ENCODE measurements around the gene ITGA4.
A peak's percentile ranks its signal among the peaks of the same experiment; 100 is the strongest.

ITGA4 gene

GRCh38 chr2:181457121-181457740 is at the start of gene ITGA4:
Gene ITGA4 (plus strand): TSS chr2:181457386. CDS start chr2:181457655, 269 bp downstream.
- H3K4me3 Mint-ChIP-seq = peak within 1 kb of the TSS; percentile 97
- H3K4me1 Mint-ChIP-seq (ENCODE audit: low read depth) = peaks cover 56% of the 10 kb centered on the region
- DNase-seq = peak; percentile 92
- H3K36me3 Mint-ChIP-seq (ENCODE audit: low read depth) = peaks cover 40% of the 10 kb centered on the region
- no peaks in the 10 kb centered on the region for H3K9me3 Mint-ChIP-seq
- H3K27ac Mint-ChIP-seq = peak within 1 kb of the TSS; percentile 98
- H3K27me3 Mint-ChIP-seq = no peaks in the 10 kb centered on the region

DNA sequence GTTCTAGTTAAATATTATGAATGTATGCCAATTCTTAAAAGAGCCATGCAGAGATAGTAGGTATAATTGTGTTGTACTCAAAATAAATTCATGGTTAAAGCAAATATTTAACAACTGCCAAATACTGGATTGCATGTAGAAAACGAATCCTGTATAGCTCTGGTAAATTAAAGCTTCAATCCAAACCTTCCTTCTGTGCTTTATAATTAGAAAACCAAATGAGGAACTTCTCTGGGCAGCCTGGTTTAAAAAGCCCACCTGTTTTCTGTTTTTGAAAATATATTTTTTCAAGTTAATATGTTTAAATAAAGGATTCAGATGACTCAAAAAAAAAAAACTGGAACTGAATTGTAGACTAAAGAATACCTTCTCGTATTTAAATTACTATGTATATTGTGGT is 48.3 kb upstream of the ITGA4 start:
- Mint-ChIP-seq H3K27ac (no peak overlapping the region), H3K36me3 (ENCODE audit: low read depth) (peaks cover 4% of the 10 kb centered on the region), H3K27me3 (no peaks in the 10 kb centered on the region), H3K9me3 (peaks cover 12% of the 10 kb centered on the region), H3K4me3 (no peak overlapping the region), H3K4me1 (ENCODE audit: low read depth) (peaks cover 15% of the 10 kb centered on the region)
- no peak for DNase-seq

DNA sequence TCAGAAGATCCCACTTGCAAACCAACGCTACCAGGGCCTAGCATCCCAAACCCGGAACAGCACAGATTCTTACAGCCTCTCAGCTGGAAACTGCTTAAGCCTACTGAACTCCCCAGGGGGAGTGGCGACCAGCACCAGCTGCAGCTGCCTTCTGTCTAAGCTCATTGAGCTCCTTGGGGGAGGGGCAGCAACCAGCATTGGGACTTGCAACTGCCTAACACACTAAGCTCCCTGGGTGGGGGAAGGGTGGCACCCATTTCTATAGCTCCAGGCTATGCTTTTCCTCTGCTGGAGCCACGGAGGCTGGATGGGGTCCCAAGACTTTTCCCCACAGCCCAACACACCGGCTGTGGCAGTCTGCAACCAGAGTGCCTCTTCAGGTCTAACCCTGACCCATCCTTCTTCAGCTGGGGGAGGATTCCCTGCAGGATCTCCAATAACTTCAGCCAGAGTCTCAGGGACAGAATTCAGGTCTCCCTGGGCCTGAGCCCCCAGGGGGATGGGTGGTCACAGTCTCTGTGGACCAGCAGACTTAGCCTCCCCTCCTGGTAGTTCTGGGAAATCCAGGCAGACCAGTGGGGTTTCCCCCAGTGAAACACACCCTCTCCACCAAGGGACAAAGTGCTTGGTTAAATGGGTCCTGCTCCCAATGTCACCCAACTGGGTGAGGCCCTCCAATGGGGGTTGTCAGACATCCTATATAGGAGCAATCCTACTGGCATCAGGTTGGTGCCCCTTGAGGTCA is 45.9 kb upstream of the ITGA4 start:
- DNase-seq = no peak
- H3K9me3 Mint-ChIP-seq = peaks cover 30% of the 10 kb centered on the region
- no peak overlapping the region for H3K4me3 Mint-ChIP-seq
- peaks cover 5% of the 10 kb centered on the region for H3K36me3 Mint-ChIP-seq (ENCODE audit: low read depth)
- H3K27ac Mint-ChIP-seq = no peak overlapping the region
- H3K27me3 Mint-ChIP-seq = no peaks in the 10 kb centered on the region
- peaks cover 7% of the 10 kb centered on the region for H3K4me1 Mint-ChIP-seq (ENCODE audit: low read depth)

DNA sequence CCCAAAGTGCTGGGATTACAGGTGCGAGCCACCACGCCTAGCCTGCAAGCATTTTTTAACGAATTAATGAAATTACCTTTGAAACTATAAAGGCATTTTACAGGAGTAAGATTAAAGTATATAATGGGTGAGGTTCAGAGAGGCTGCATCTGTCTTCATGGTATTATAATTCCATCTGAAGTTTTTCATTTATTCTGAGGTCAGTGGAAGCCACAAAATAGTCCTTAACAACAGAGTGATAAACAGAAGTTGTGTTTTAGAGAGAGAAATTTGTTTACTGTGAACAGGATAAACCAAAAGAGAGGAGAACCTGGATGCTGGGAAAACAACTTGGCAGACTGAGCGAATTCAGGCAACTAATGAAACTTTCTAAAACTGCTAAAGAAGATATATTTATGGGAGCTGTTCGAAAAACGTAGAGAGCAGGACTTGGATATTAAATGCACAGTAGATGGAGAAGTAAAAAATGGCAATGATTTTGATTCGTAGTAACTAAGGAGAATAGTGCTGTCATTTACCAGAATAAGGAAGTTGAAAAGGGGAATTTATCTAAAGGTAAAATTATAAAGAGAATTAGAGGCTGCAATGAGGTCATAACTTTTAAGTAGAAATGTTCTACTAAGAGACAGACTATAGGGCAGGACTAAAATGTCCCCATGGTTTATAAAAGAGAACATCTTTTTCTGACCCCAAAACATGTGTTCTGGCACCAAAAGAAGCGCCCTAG is 37.9 kb upstream of the ITGA4 start:
- Mint-ChIP-seq H3K9me3 (peaks cover 14% of the 10 kb centered on the region), H3K27me3 (no peaks in the 10 kb centered on the region), H3K4me1 (ENCODE audit: low read depth) (peaks cover 24% of the 10 kb centered on the region), H3K36me3 (ENCODE audit: low read depth) (no peaks in the 10 kb centered on the region), H3K27ac (no peak overlapping the region), H3K4me3 (no peak overlapping the region)
- no peak for DNase-seq

GRCh38 chr2:181420259-181421130 is 36.7 kb upstream of the ITGA4 start:
- H3K9me3 Mint-ChIP-seq = peaks cover 6% of the 10 kb centered on the region
- no peak overlapping the region for H3K4me3 Mint-ChIP-seq
- H3K4me1 Mint-ChIP-seq (ENCODE audit: low read depth) = peaks cover 24% of the 10 kb centered on the region
- H3K36me3 Mint-ChIP-seq (ENCODE audit: low read depth) = no peaks in the 10 kb centered on the region
- H3K27ac Mint-ChIP-seq = peak overlapping the region; percentile 38
- H3K27me3 Mint-ChIP-seq = no peaks in the 10 kb centered on the region
- DNase-seq = no peak

GRCh38 chr2:181421131-181421458 is 36.1 kb upstream of the ITGA4 start:
- H3K27ac Mint-ChIP-seq = peak overlapping the region; percentile 38
- H3K27me3 Mint-ChIP-seq = no peaks in the 10 kb centered on the region
- no peak overlapping the region for H3K4me3 Mint-ChIP-seq
- no peaks in the 10 kb centered on the region for H3K36me3 Mint-ChIP-seq (ENCODE audit: low read depth)
- H3K4me1 Mint-ChIP-seq (ENCODE audit: low read depth) = peaks cover 23% of the 10 kb centered on the region
- H3K9me3 Mint-ChIP-seq = no peaks in the 10 kb centered on the region
- DNase-seq = no peak

GRCh38 chr2:181421464-181421863 is 35.7 kb upstream of the ITGA4 start:
- no peaks in the 10 kb centered on the region for H3K27me3 Mint-ChIP-seq
- peaks cover 20% of the 10 kb centered on the region for H3K4me1 Mint-ChIP-seq (ENCODE audit: low read depth)
- H3K4me3 Mint-ChIP-seq = no peak overlapping the region
- no peaks in the 10 kb centered on the region for H3K9me3 Mint-ChIP-seq
- peak overlapping the region; percentile 38 for H3K27ac Mint-ChIP-seq
- DNase-seq = no peak
- no peaks in the 10 kb centered on the region for H3K36me3 Mint-ChIP-seq (ENCODE audit: low read depth)

DNA sequence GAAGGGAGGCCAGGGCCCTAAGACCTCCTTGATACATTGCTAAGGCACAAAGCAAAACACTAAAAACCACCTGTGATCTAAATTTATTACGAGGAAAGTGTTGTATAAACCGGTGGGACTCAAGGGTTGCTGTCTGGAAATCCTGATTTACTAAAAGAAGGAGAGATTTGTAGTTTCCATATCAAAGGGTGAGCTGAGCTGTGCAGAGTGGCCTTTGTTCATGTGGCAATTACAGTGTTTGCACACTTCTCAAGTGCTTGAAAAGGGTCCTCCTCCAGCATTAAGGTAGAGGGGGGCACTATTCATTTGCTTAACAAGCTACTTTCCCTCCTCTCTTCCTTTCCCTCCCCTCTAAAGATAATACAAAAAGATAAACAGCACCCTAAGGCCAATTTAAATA is 30.5 kb upstream of the ITGA4 start:
- no peaks in the 10 kb centered on the region for H3K9me3 Mint-ChIP-seq
- no peaks in the 10 kb centered on the region for H3K27me3 Mint-ChIP-seq
- no peak for DNase-seq
- no peaks in the 10 kb centered on the region for H3K36me3 Mint-ChIP-seq (ENCODE audit: low read depth)
- peaks cover 35% of the 10 kb centered on the region for H3K4me1 Mint-ChIP-seq (ENCODE audit: low read depth)
- H3K4me3 Mint-ChIP-seq = no peak overlapping the region
- no peak overlapping the region for H3K27ac Mint-ChIP-seq

GRCh38 chr2:181430406-181431118 is 26.6 kb upstream of the ITGA4 start:
- no peak overlapping the region for H3K4me3 Mint-ChIP-seq

GRCh38 chr2:181431674-181432073 is 25.5 kb upstream of the ITGA4 start:
- Mint-ChIP-seq H3K27me3 (no peaks in the 10 kb centered on the region), H3K4me3 (no peak overlapping the region), H3K36me3 (ENCODE audit: low read depth) (no peaks in the 10 kb centered on the region), H3K27ac (no peak overlapping the region), H3K9me3 (no peaks in the 10 kb centered on the region), H3K4me1 (ENCODE audit: low read depth) (peaks cover 29% of the 10 kb centered on the region)
- DNase-seq = no peak

More at GRCh38 chr2:181430406-181431118, 26.6 kb upstream of the ITGA4 start:
- Mint-ChIP-seq H3K4me1 (ENCODE audit: low read depth) (peaks cover 29% of the 10 kb centered on the region), H3K9me3 (no peaks in the 10 kb centered on the region), H3K27me3 (no peaks in the 10 kb centered on the region), H3K27ac (peak overlapping the region; percentile 78), H3K36me3 (ENCODE audit: low read depth) (no peaks in the 10 kb centered on the region)
- DNase-seq = no peak

- no peaks in the 10 kb centered on the region for H3K36me3 Mint-ChIP-seq (ENCODE audit: low read depth)
- no peak for DNase-seq
- no peaks in the 10 kb centered on the region for H3K9me3 Mint-ChIP-seq
- H3K27ac Mint-ChIP-seq = no peak overlapping the region
- no peak overlapping the region for H3K4me3 Mint-ChIP-seq
- no peaks in the 10 kb centered on the region for H3K27me3 Mint-ChIP-seq
- H3K4me1 Mint-ChIP-seq (ENCODE audit: low read depth) = peaks cover 28% of the 10 kb centered on the region
Measured at GRCh38 chr2:181438261-181438660, 18.9 kb upstream of the ITGA4 start.

DNA sequence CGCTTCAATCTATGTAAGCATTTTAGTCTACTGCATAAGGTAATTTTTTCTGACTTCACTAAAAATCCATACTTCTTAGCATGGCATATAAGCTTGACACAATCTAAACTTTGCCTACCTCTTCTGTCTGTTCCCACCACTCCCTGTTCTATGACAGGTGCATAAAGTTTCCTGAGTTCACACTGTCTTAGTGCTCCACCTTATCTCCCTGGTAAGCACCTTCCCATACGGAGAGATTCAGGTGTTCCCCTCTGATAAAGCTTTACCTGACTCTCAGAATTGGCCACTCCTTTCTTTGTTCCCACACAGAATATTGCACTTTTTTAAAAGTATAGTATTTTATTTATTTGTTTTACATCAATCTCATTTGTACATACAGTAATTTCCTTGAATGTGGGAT is 16.8 kb upstream of the ITGA4 start:
- no peaks in the 10 kb centered on the region for H3K9me3 Mint-ChIP-seq
- H3K4me3 Mint-ChIP-seq = no peak overlapping the region
- H3K4me1 Mint-ChIP-seq (ENCODE audit: low read depth) = peaks cover 42% of the 10 kb centered on the region
- no peak for DNase-seq
- no peaks in the 10 kb centered on the region for H3K36me3 Mint-ChIP-seq (ENCODE audit: low read depth)
- H3K27me3 Mint-ChIP-seq = no peaks in the 10 kb centered on the region
- H3K27ac Mint-ChIP-seq = no peak overlapping the region

GRCh38 chr2:181440919-181441318 is 16.3 kb upstream of the ITGA4 start:
- no peak overlapping the region for H3K27ac Mint-ChIP-seq
- H3K4me1 Mint-ChIP-seq (ENCODE audit: low read depth) = peaks cover 42% of the 10 kb centered on the region
- no peak for DNase-seq
- H3K27me3 Mint-ChIP-seq = no peaks in the 10 kb centered on the region
- no peaks in the 10 kb centered on the region for H3K9me3 Mint-ChIP-seq
- no peak overlapping the region for H3K4me3 Mint-ChIP-seq
- no peaks in the 10 kb centered on the region for H3K36me3 Mint-ChIP-seq (ENCODE audit: low read depth)

- Mint-ChIP-seq H3K9me3 (no peaks in the 10 kb centered on the region), H3K4me1 (ENCODE audit: low read depth) (peaks cover 44% of the 10 kb centered on the region), H3K27me3 (no peaks in the 10 kb centered on the region), H3K36me3 (ENCODE audit: low read depth) (no peaks in the 10 kb centered on the region), H3K27ac (no peak overlapping the region), H3K4me3 (no peak overlapping the region)
- DNase-seq = no peak
Measured at GRCh38 chr2:181441670-181442069, 15.5 kb upstream of the ITGA4 start.
